IPS-18c (cell line): Measurements from ENCODE around the gene KCNC3.
"Not testable (repeated sequence)": the region's sequence is repeated elsewhere in the genome, so short reads cannot be mapped to it uniquely, and the experiment has no call there.

Experiments used
- H3K4me3 ChIP-seq: 2 replicates; pipeline ENCODE4 v1.7.0; 2013; ENCODE audit warnings: low read depth, mild to moderate bottlenecking, low read length, moderate library complexity; ENCODE audit not compliant: insufficient read depth
- H3K9me3 ChIP-seq: one replicate; pipeline ENCODE4 v1.6.1; 2013; ENCODE audit warnings: mild to moderate bottlenecking, low read length, moderate library complexity; ENCODE audit not compliant: control insufficient read depth, insufficient read depth

Gene KCNC3

DNA sequence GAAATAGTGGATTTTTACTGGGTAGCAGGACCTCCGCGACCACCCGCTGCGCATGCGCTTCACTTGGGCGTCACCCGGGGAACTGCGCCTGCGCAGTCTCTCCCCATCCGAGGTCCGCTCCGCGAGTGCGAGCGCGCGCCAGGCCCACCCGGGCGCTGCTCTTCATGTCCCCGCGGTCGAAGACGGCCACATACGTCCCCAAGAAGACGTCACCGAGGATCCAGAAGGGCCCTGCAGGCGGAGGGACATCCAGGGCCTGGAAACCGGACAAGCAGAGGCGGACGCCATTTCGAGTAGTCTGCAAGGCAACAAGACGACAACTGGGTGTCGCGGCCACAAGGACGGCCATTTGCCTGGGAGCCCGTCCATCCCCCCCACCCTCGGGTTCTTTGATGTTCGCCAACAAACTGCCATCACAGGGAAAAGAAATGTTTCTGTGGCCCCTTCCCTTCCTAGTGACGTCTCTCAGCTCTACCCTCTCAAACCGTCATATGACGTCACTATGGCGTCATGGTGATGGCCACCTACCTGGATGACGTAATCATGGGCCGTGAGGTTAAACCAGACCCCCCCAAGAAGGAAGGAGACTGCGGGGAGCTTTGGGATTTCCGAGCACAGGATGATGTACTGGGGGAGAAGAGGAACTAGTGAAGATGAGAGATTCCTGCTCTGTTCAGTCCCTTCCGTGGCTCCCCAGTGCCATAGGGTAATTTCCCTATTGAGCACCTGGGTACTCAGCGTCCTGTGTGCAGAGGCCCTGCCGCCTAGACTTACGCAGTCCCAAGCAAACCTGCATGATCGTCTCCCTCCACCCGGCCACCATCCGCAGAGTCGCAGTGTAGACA lies 29.5 kb upstream of the KCNC3 start:
- no peaks in the 10 kb centered on the region for H3K9me3 ChIP-seq
- no peak overlapping the region for H3K4me3 ChIP-seq

DNA sequence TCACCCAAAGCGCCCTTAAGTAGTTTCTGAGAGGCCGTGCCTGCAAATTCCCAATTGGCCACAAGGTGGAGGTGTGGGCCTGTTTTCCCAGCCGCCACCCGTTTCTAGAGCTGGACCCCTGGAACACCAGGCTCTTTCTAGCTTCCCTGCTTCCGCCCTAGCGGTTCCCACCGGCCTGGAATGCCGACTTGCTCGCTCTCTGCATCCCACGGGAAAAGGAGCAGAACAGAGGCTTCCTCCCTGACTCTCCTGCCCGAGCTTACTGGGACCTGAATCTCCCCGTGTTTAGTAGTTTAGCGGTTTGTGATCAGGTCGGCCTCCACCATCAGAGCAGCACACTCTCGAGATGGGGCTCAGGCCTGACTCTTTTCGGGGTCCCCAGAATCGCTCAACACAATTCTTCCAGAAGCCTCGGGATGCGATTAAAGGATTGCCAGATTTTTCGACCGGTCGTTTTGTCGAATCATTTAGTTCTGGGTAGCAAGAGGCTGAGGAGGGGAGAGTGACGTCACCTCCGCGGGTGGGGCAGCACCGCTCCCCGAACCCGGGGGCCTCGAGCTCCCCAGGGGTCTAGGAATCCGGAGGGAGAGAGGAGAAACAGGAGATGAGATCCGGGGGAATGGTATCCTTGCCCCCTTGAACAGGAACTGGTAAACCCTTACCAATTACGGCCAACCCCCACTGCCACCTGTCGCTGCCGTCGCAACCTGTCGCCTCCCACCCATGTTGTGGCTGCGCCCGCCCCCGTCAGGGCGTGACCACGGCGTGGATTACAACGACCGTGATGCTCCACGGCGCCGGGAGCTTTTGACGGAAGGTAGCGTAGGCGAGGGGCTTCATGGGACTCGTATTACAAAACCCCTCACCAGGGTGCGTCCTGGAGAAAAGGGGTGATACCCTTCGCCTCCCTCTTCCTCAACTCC lies 28.3 kb upstream of the KCNC3 start:
- no peak overlapping the region for H3K4me3 ChIP-seq
- no peaks in the 10 kb centered on the region for H3K9me3 ChIP-seq

DNA sequence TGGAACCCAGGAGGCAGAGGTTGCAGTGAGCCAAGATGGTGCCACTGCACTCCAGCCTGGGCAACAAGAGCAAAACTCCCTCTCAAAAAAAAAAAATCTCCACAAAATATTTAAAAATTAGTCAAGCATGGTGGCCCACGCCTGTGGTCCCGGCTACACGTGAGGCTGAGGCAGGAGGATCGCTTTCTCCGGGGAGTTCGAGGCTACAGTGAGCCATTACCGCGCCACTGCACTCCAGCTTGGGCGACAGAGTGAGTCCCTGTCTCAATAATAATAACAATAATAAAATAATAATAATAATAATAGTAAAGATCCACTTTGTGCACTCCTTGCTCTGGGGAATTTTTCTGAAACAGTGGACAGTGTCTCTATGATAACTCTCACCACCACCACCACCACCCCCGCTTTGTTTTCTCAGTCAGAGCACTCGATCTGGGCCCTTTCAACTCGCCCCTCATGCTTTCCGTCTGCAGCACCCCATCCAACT lies 27.6 kb upstream of the KCNC3 start:
- no peak overlapping the region for H3K4me3 ChIP-seq
- H3K9me3 ChIP-seq, result no peaks in the 10 kb centered on the region

DNA sequence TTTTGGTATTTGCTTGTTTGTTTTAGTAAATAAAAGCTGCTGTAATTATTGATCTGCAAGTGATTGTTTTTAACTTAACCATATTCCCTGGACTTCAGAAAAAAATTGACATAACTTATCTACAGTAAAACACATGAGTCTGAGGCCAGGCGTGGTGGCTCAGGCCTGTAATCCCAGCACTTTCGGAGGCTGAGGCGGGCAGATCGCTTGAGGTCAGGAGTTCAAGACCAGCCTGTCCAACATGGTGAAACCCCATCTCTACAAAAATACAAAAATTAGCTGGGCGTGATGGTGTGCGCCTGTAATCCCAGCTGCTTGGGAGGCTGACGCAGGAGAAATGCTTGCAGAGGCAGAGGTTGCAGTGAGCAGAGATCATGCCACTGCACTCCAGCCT lies 24.3 kb upstream of the KCNC3 start:
- H3K4me3 ChIP-seq, H3K9me3 ChIP-seq: not testable (repeated sequence)

DNA sequence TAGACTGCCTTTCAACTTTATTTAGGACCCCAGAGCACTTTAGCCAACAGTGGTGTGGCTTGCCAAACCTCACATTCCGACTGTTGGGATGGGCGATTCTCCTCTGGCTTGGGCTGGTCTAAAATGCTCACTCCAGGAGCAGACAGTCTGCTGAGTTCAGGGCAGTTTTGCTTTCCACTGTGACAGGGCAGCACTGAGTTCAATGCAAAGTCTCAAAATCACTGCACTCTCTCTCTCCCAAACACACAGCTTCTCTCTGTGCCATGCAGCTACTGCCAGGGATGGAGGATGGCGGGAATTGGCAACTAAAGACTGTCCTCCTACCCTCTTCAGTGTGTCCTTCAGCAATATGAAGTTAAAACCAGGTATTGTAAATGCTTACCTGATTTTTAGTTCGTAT lies 23.1 kb upstream of the KCNC3 start:
- no peak overlapping the region for H3K4me3 ChIP-seq
- H3K9me3 ChIP-seq, result no peaks in the 10 kb centered on the region

DNA sequence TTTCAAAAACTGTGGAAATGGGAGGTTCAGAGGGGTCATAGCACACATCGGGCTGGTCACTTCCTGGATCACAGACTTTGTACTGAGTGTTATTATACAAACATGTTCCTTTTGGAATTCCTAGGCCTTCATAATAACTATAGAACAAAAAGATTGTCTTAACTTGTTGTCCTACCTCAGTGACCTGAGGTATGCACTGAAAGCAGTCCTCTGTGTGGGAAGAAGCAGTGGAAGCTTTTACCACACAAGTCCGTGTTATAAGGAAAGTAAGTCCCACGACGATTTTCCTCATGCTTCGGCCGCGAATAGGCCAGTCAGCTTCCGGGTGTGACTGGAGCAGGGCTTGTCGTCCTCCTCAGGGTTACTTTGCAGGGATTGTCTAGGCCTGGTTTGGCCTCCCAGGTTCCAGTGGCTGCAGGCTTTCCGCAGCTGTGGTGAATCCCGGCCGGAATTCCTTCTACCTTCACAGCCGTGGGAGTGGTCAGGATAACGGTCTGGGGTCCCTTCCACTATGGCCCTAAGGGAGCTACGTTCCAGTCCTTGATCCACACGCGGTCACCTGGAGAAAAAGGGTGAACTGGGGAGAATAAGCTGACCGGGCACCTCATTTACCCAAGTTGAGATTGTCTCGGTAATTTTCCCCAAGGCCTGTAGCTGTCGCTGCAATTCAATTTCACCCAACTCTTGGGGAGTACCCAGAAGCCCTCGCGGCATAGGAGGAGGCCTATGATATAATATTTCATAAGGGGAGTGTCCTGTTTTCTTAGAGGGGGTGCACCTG lies 20.3 kb upstream of the KCNC3 start:
- Histone ChIP-seq H3K9me3 (no peaks in the 10 kb centered on the region), H3K4me3 (no peak overlapping the region)

DNA sequence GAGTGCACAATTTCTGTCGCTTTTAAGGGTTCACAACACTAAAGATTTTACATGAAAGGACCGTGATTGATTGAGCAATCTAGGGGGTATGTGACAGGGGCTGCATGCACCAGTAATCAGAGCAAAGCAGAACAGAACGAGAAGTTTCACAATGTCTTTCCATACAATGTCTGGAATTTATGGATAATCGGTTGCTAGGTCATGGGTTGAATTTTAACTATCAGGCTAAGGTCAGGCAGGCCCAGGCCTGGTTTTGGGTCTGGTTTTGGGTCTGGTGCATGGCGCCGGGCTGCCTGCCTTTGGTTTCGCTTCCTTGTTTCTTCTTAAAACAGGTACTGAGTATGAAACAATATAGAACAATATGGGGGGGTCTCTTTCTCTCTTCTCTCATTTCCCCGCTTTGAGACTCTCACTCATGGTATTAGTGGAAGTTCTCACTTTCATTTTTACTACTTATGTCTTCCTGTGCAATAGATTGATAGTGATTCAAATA lies 18.0 kb upstream of the KCNC3 start:
- not testable (repeated sequence) for H3K4me3 ChIP-seq, H3K9me3 ChIP-seq

DNA sequence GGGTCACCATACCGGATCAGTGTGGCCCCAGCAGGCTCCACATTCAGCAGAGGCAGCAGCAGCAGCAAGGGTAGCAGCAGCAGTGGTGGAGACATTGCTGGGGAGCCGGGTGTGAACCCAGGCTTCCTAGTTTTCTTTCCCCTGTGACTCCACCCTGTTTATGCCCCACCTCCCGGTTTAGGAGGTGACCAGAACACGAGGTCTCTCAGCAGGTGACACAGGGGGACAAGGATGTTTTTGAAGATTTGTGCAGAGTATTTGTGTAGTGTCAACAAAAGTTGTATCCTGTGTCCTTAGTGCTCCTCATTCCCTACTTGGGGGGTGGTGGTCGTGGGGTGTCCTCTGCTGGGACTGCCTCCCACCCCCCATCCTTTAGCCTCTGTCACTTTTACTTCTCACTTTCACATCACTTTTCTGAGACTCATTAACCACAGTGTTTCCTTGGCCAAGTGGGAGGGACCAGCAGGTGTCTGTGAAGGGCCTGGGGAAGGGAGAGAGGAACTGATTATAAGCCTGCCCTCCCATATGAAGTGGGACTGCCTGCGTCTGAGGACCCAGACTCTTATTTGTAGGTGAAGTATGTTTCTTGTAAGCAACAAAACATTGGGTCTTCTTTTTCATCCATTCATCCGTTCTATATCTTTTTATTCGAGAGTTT lies 15.6 kb upstream of the KCNC3 start:
- Histone ChIP-seq H3K9me3 (peaks cover 4% of the 10 kb centered on the region), H3K4me3 (no peak overlapping the region)

DNA sequence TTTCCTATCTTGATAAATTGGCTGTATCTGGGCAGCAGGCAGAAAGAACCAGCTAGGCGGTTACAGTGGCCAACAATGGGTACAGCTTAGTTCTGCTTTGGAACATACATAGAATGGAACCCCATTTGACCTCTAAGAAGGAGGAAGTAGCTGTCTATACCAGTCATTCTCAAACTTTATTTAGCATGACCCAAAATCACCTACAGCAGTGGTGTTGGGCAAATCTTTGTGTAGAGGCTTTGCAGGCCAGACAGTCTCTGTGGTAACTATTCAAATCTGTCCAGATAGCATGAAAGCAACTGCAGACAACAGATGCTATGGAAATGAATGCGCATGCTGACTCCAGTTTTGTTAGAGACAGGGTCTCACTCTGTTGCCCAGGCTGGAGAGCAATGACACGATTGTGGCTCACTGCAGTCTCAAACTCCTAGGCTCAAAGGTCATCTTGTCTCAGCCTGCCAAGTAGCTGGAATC lies 12.0 kb upstream of the KCNC3 start:
- Histone ChIP-seq H3K9me3 (peaks cover 4% of the 10 kb centered on the region), H3K4me3 (no peak overlapping the region)

DNA sequence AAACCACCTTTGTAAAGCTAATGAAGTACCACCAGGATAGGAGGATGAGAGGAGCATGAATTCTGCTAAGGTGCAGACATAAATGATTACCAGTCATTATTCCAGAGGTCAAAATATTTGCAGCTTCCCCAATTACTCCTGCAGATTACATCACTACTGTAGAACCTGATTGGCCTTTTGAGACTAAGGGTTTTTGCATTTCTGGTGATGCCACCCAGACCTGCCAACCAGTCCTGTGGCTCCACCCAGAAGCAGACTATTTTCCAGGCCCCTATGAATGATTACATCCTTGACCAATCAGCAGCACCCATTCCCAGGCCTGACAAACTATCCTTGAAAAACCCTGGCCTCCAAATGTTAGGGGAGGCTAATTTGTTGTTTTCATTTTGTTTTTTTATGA lies 11.2 kb upstream of the KCNC3 start:
- Histone ChIP-seq H3K9me3 (peaks cover 4% of the 10 kb centered on the region), H3K4me3 (no peak overlapping the region)

DNA sequence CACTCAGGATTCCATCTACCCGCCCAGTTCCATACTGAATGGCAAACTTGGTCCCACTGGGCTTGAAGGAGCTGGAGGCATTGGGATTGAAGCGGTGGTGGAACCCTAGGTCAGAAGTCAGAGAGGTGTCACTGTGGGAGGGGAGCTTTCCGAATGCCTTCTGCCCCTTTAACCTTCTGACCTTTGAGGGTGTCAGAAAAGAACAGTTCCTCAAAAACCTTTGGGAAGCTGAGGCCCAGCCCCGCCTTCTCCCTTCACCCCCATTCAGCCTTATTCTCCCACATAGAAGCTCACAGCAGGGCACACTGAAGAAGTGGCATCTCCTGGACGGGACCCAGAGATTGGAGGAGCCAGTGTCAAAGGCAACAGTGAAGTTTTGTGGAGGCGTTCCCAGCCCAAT lies 7.9 kb upstream of the KCNC3 start:
- not testable (repeated sequence) for H3K4me3 ChIP-seq, H3K9me3 ChIP-seq

DNA sequence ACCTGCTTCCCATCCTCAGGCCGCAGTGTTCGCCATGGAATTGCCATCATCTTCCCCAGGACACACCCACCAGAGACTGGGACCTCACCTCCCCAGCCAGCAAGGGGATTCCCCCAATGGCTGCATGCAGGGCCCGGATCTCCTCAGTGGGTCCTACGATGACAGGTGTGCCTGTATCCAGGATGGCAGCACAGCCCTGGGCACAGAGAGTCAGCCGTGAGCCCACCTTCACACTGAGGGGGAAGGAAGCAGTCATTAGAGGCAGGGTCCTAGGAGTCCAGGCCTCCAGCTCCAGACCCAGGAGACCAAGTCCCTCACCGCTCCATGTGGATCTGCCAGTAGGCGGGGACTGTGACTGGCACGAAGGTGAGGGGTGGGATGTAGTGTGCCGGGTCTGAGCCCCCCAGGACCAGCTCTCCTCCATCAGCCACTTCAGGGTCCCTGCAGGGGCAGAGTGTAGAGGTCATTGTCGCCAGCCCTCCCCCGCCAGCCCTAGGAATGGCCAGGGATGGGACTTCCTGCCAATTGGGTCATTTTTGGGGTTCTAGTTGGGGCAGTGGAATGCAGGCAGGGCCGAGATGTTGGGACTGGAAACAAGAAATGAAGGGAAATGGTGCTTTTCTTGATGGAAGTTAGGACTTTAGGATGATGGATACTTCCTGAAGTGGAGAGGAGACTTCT lies 5.7 kb upstream of the KCNC3 start:
- Histone ChIP-seq H3K9me3 (no peaks in the 10 kb centered on the region), H3K4me3 (no peak overlapping the region)

DNA sequence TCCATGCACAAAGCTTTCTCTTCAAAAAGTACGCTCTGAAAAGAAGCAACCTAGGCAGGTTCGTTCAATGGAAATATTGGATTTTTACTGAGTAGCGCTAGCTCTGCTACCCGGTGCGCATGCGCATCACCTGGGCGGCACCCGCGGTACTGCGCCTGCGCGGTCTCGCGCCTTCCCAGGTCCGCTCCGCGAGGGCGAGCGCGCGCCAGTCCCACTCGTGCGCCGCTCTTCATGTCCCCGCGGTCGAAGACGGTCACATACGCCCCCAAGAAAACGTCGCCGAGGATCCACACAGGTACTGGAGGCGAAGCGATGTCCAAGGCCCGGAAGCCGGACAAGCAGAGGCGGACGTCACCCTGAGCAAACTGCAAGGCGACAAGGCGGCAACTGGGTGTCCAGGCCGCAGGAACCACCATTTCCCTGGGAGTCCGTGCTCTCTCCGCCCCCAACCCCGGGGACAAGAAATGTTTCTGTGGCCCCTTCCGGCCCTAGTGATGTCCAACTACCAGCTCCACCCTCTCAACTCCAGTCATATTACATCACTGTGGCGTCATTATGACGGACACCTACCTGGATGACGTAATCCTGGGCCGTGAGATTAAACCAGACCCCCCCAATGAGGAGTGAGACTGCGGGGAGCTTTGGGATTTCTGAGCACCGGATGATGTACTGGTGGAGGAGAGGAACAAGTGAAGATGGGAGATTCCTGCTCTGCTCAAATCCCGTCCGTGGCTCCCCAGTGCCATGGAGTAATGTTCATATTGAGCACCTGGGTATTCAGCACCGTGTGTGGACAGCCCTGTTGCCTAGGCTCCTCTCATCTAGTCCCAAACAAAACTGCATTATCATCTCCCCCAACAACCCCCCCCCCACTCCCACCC lies 4.8 kb upstream of the KCNC3 start:
- peak overlapping the region; percentile 84 for H3K4me3 ChIP-seq
- no peaks in the 10 kb centered on the region for H3K9me3 ChIP-seq

DNA sequence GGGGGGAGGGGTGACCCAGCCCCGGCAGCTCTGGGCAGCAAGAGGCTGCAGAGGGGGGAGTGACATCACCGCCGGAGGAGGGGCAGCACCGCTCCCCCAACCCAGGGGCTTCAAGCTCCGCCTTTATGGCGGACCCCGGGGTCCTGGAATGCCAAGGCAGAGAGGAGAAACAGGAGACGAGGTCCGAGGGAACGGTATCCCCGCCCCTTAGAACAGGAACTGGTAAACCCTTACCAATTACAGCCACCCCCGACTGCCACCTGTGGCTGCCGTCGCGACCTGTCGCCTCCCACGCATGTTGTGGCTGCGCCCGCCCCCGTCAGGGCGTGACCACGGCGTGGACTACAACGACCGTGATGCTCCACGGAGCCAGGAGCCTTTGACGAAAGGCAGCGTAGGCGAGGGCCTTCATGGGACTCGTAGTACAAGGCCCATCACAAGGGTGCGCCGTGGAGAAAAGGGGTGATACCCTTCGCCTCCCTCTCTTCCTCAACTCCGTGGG lies 4.1 kb upstream of the KCNC3 start:
- Histone ChIP-seq H3K9me3 (no peaks in the 10 kb centered on the region), H3K4me3 (peak overlapping the region; percentile 84)
